Stomach (tissue), 9 donors: Measurements from ENCODE around the gene CCDC158. TPM values are rescaled to one million over a fixed set of nuclear protein-coding genes. Genes with fewer than 3 reads are reported as not detected.

Experiments
- DNase-seq, 2 donors: peaks; one replicate each; pipeline versions ENCODE4 v3.0.0 to v3.0.0-alpha.2; 2013 to 2019
- H3K27ac ChIP-seq, 5 donors: fragments of 200-600 bp in 4 of 5; sonication (generic) in 4 of 5; one replicate each; pipeline ENCODE4 v1.5.1; 2013 to 2019; ENCODE audit warnings: mild to moderate bottlenecking in 1 of 5, moderate library complexity in 1 of 5
- H3K27me3 ChIP-seq, 3 donors: fragments of 200-600 bp; sonication (generic); one replicate each; pipeline ENCODE4 v1.5.1; 2017 to 2019; ENCODE audit warnings: mixed run types in 1 of 3
- H3K36me3 ChIP-seq, 4 donors: fragments of 200-600 bp; sonication (generic); 1 replicate in 3 of 4; 2 replicates in 1 of 4; pipeline ENCODE4 v1.5.1; 2016 to 2019
- H3K4me1 ChIP-seq, 4 donors: fragments of 200-600 bp; sonication (generic); one replicate each; pipeline ENCODE4 v1.5.1; 2016 to 2019
- H3K4me3 ChIP-seq, 4 donors: fragments of 200-600 bp; sonication (generic) in 3 of 4; one replicate each; pipeline ENCODE4 v1.5.1; 2016 to 2019; ENCODE audit warnings: mild to moderate bottlenecking in 1 of 4
- H3K9me3 ChIP-seq, 4 donors: fragments of 200-600 bp; sonication (generic); one replicate each; pipeline ENCODE4 v1.5.1; 2016 to 2019
- CTCF ChIP-seq, 7 experiments: fragments of 450-650 bp in 4 of 7; fragments of 200-600 bp in 3 of 7; sonication (generic) in 3 of 7; IDR thresholded peaks; one replicate each; pipeline ENCODE4 v1.5.1; 2016 to 2019; ENCODE audit warnings: antibody characterized with exemption in 7 of 7, control low read depth in 2 of 7, mild to moderate bottlenecking in 1 of 7
- EP300 ChIP-seq: sonication (generic); formaldehyde crosslinking; IDR thresholded peaks from one replicate; pipeline ENCODE4 v1.6.1; 2017; ENCODE audit warnings: antibody characterized with exemption
- POLR2A ChIP-seq, 4 donors: fragments of 450-650 bp; IDR thresholded peaks; one replicate each; pipeline ENCODE4 v1.6.1; 2016; ENCODE audit warnings: antibody characterized with exemption in 4 of 4, control low read depth in 2 of 4, mild to moderate bottlenecking in 1 of 4, moderate library complexity in 1 of 4
- POLR2AphosphoS5 ChIP-seq, 3 donors: sonication (generic); formaldehyde crosslinking; IDR thresholded peaks; one replicate each; pipeline ENCODE4 v1.6.1; 2016; ENCODE audit warnings: antibody characterized with exemption in 3 of 3
- WGBS, 5 donors: extraction: QIAGEN DNeasy Blood & Tissue Kit in 3 of 5; methylation state at CpG; one replicate each; pipeline versions ENCODE4 v1.1.5 to v1.1.7; 2013 to 2018; 5-methylcytosine and 5-hydroxymethylcytosine counted together
- intact Hi-C: fragments of 100-400 bp; cut with DNase I; formaldehyde crosslinking; loops from one replicate; pipeline ENCODE4 v1.15.1; 2023; ENCODE audit warnings: low total_unique reads
- polyA plus RNA-seq, 3 donors: library from polyadenylated mRNA; stranded (reverse); fragments of 200-250 nt; gene quantifications; one replicate each; pipeline ENCODE4 v1.2.3, GENCODE V29; 2013
- total RNA-seq, 5 donors: library from RNA; depleted of rRNA; stranded (reverse); fragments of >200 nt; gene quantifications; one replicate each; pipeline versions ENCODE4 v1.1.0 to v1.2.3, GENCODE V29; 2014 to 2016
- donor health status: healthy with polysubstance abuse.
- donor health status: Bipolar disorder and iron deficiency.
- donor health status: healthy.

Gene CCDC158
- total and polyA plus RNA-seq, 8 donors, result 0.73 TPM; not detected in 7

- Histone ChIP-seq H3K4me1 (no peaks in the 10 kb centered on the region), H3K9me3 (no peaks in the 10 kb centered on the region), H3K4me3 (no peak overlapping the region), H3K27me3 (no peaks in the 10 kb centered on the region), H3K27ac (no peak overlapping the region), H3K36me3 (no peaks in the 10 kb centered on the region)
- 91 to 98% (median 93%) methylated on average over 2 of the region's 2 CpGs for WGBS, 5 donors
- TF ChIP-seq EP300 (no peak), POLR2A (IDR thresholded peaks at IDR 0.05) (no peak), POLR2AphosphoS5 (IDR thresholded peaks at IDR 0.05) (no peak), CTCF (IDR thresholded peaks at IDR 0.05) (no peak)
- intact Hi-C loops, result no loop called here
- no peak for DNase-seq
Measured at GRCh38 chr4:76445911-76446310, 25.0 kb upstream of the CCDC158 start.

GRCh38 chr4:76443376-76443775 is 22.4 kb upstream of the CCDC158 start:
- H3K27ac ChIP-seq, result no peak overlapping the region
- no peaks in the 10 kb centered on the region for H3K9me3 ChIP-seq
- H3K4me1 ChIP-seq, result no peaks in the 10 kb centered on the region
- TF ChIP-seq POLR2AphosphoS5 (IDR thresholded peaks at IDR 0.05) (no peak), POLR2A (IDR thresholded peaks at IDR 0.05) (no peak)
- H3K27me3 ChIP-seq, result no peaks in the 10 kb centered on the region
- intact Hi-C loops, result no loop called here
- WGBS, 5 donors, result 81 to 93% (median 91%) methylated on average over 1 of the region's 1 CpG
- H3K4me3 ChIP-seq, result no peak overlapping the region
- no peaks in the 10 kb centered on the region for H3K36me3 ChIP-seq
- no peak for DNase-seq

GRCh38 chr4:76442807-76443206 is 21.9 kb upstream of the CCDC158 start:
- WGBS, 5 donors, result 82 to 91% (median 88%) methylated on average over 3 of the region's 3 CpGs
- no peak overlapping the region for H3K27ac ChIP-seq
- H3K4me3 ChIP-seq, result no peak overlapping the region
- no peaks in the 10 kb centered on the region for H3K27me3 ChIP-seq
- H3K36me3 ChIP-seq, result no peaks in the 10 kb centered on the region
- DNase-seq, result no peak
- no peaks in the 10 kb centered on the region for H3K9me3 ChIP-seq
- intact Hi-C loops, result no loop called here
- TF ChIP-seq CTCF (IDR thresholded peaks at IDR 0.05) (no peak), POLR2A (IDR thresholded peaks at IDR 0.05) (no peak), EP300 (no peak), POLR2AphosphoS5 (IDR thresholded peaks at IDR 0.05) (no peak)
- H3K4me1 ChIP-seq, result no peaks in the 10 kb centered on the region

- WGBS, 5 donors, result 77 to 88% (median 83%) methylated on average over 9 of the region's 9 CpGs
- no peak for TF ChIP-seq CTCF (IDR thresholded peaks at IDR 0.05)
- no peak for TF ChIP-seq EP300
- H3K4me3 ChIP-seq, result no peak overlapping the region
- no peak for DNase-seq
- H3K36me3 ChIP-seq, result no peaks in the 10 kb centered on the region
- no peaks in the 10 kb centered on the region for H3K4me1 ChIP-seq
- intact Hi-C loops, result no loop called here
- no peaks in the 10 kb centered on the region for H3K27me3 ChIP-seq
- H3K27ac ChIP-seq, result no peak overlapping the region
- H3K9me3 ChIP-seq, result no peaks in the 10 kb centered on the region
Measured at GRCh38 chr4:76441881-76442280, 20.9 kb upstream of the CCDC158 start.

- intact Hi-C loops, result no loop called here
- H3K4me3 ChIP-seq, result no peak overlapping the region
Measured at GRCh38 chr4:76439491-76439890, 18.6 kb upstream of the CCDC158 start.

More at GRCh38 chr4:76439491-76439890, 18.6 kb upstream of the CCDC158 start:
- peaks cover 0 to 12% (median 4%) of the 10 kb centered on the region in 4 donors for H3K4me1 ChIP-seq
- no peak overlapping the region for H3K27ac ChIP-seq
- 93 to 100% (median 96%) methylated on average over 2 of the region's 2 CpGs for WGBS, 5 donors
- no peaks in the 10 kb centered on the region for H3K27me3 ChIP-seq
- H3K36me3 ChIP-seq, result no peaks in the 10 kb centered on the region
- TF ChIP-seq POLR2A (IDR thresholded peaks at IDR 0.05) (no peak), EP300 (no peak), CTCF (IDR thresholded peaks at IDR 0.05) (no peak), POLR2AphosphoS5 (IDR thresholded peaks at IDR 0.05) (no peak)
- no peaks in the 10 kb centered on the region for H3K9me3 ChIP-seq
- DNase-seq, result no peak
